GM12892 (cell line): ENCODE results near the gene C7orf57.

ENCODE experiments used
- POLR2A ChIP-seq: IDR thresholded peaks from 2 replicates; pipeline ENCODE4 v1.6.1; 2011; ENCODE audit warnings: low read depth, low read length, control low read depth
- POLR2AphosphoS5 ChIP-seq: IDR thresholded peaks from 2 replicates; pipeline ENCODE4 v1.6.1; 2011; ENCODE audit warnings: low read depth, low read length, control low read depth
- TAF1 ChIP-seq: IDR thresholded peaks from 2 replicates; pipeline ENCODE4 v1.6.1; 2011; ENCODE audit warnings: low read depth, mild to moderate bottlenecking, control low read depth, low read length, borderline replicate concordance

- TF ChIP-seq POLR2AphosphoS5 (no peak), POLR2A (no peak), TAF1 (no peak)
Observed at GRCh38 chr7:48035301-48035966, at the start of gene C7orf57.
